ENCODE results near the gene AOPEP.

DNA sequence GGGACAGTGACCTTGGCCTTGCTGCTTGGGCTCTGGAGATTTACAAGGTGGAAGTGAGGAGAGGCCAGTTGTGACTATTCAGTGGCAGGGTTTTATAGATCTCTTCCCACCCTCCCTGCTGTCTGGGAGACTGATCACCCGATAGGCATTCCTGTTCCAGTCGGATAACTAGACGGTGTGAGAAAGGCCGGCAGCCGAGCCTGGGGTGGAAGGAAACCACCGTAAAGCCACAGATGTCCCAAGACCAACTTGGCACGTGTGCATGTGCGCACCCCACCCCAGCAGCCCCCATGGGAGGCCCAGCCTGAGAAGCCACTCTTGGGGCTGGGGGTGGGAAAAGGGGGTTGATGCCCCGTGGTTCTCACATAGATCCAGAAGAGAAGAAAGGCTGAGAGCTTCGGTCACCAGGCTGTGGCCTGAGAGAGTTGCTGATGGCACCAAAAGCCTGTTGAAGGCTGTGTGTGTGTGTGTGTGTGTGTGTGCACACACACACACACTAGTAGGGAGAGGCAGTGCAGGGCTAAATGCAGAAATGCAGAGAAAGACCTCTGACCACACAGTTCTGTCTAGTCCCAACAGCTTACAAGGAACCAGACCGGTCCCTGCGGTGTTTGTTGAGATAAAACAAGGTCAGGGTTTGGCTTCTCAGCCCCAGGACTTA, 365.2 kb downstream of the AOPEP start:
- TF ChIP-seq TAF1 (IDR thresholded peaks at IDR 0.05; ENCODE audit: control insufficient read depth, extremely low read depth, insufficient read depth, low read length, severe bottlenecking) (no peak), RAD21 (CRISPR knock-in tag; conservative IDR thresholded peaks at IDR 0.05 in 1 of 2, IDR thresholded peaks at IDR 0.05 in 1 of 2) (no peak), SRSF9 (IDR thresholded peaks at IDR 0.05; ENCODE audit: borderline replicate concordance, low read depth, low read length) (no peak), PYGO2 (tag; IDR thresholded peaks at IDR 0.05) (no peak), GTF2E2 (tag; IDR thresholded peaks at IDR 0.05) (no peak), BHLHE40 (IDR thresholded peaks at IDR 0.05; ENCODE audit: low read length) (no peak)
- TF ChIP-seq, protein P1, sequence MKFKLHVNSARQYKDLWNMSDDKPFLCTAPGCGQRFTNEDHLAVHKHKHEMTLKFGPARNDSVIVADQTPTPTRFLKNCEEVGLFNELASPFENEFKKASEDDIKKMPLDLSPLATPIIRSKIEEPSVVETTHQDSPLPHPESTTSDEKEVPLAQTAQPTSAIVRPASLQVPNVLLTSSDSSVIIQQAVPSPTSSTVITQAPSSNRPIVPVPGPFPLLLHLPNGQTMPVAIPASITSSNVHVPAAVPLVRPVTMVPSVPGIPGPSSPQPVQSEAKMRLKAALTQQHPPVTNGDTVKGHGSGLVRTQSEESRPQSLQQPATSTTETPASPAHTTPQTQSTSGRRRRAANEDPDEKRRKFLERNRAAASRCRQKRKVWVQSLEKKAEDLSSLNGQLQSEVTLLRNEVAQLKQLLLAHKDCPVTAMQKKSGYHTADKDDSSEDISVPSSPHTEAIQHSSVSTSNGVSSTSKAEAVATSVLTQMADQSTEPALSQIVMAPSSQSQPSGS (CRISPR knock-in tag; IDR thresholded peaks at IDR 0.05) = no peak
- TF ChIP-seq, protein P2, sequence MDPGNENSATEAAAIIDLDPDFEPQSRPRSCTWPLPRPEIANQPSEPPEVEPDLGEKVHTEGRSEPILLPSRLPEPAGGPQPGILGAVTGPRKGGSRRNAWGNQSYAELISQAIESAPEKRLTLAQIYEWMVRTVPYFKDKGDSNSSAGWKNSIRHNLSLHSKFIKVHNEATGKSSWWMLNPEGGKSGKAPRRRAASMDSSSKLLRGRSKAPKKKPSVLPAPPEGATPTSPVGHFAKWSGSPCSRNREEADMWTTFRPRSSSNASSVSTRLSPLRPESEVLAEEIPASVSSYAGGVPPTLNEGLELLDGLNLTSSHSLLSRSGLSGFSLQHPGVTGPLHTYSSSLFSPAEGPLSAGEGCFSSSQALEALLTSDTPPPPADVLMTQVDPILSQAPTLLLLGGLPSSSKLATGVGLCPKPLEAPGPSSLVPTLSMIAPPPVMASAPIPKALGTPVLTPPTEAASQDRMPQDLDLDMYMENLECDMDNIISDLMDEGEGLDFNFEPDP (CRISPR knock-in tag; IDR thresholded peaks at IDR 0.05) = no peak

Measured in K562 (cell line).